ENCODE results near the gene ARHGAP44.

DNA sequence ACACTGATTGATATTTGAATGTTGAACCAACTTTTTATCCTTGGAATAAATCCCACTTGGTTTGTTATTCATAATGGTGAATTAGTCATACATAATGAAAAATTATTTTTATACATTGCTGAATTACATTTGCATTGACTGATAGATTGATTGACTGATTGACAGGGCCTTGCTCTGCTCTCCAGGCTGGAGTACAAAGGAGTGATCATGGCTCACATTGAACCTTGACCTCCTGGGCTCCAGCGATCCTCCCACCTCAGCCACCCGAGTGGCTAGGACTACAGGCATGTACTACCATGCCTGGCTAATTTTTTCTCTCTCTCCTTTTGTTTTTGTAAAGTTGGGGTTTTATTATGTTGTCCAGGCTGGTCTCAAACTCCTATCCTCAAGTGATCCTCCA is 97.8 kb downstream of the ARHGAP44 start:
- TF ChIP-seq, protein P1, sequence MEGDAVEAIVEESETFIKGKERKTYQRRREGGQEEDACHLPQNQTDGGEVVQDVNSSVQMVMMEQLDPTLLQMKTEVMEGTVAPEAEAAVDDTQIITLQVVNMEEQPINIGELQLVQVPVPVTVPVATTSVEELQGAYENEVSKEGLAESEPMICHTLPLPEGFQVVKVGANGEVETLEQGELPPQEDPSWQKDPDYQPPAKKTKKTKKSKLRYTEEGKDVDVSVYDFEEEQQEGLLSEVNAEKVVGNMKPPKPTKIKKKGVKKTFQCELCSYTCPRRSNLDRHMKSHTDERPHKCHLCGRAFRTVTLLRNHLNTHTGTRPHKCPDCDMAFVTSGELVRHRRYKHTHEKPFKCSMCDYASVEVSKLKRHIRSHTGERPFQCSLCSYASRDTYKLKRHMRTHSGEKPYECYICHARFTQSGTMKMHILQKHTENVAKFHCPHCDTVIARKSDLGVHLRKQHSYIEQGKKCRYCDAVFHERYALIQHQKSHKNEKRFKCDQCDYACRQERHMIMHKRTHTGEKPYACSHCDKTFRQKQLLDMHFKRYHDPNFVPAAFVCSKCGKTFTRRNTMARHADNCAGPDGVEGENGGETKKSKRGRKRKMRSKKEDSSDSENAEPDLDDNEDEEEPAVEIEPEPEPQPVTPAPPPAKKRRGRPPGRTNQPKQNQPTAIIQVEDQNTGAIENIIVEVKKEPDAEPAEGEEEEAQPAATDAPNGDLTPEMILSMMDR (conservative IDR thresholded peaks at IDR 0.05; ENCODE audit: low read depth, low read length): no peak
- TF ChIP-seq EZH2phosphoT487 (IDR thresholded peaks at IDR 0.05; ENCODE audit: borderline replicate concordance, low read length) (no peak), EZH2 (IDR thresholded peaks at IDR 0.05; ENCODE audit: low read length, unreplicated experiment) (no peak)
